ENCODE data around the gene COX7A2L. TPM values are rescaled to one million over a fixed set of nuclear protein-coding genes. Genes with fewer than 3 reads are reported as not detected.
A peak's percentile ranks its signal among the peaks of the same experiment; 100 is the strongest.

COX7A2L gene
- total and polyA plus RNA-seq, 5 experiments from 2014 or later = 73.1 to 222 (median 174) TPM

GRCh38 chr2:42303252-42303651 lies 57.8 kb downstream of the COX7A2L start:
- peaks cover 19 to 40% (median 30%) of the 10 kb centered on the region in 4 donors for H3K4me1 Mint-ChIP-seq
- no peaks in the 10 kb centered on the region for H3K27me3 Mint-ChIP-seq
- no peak overlapping the region for H3K4me3 Mint-ChIP-seq
- DNase-seq (no peak), ATAC-seq (no peak)
- H3K9me3 Mint-ChIP-seq = peaks cover 0 to 2% (median 0%) of the 10 kb centered on the region in 9 donors
- POLR2A ChIA-PET = interaction anchor here (0.5 kb wide), 1 partner anchor 9 kb away, joined by 3 read pairs; no protein-coding TSS in a partner anchor
- peaks cover 11 to 63% (median 52%) of the 10 kb centered on the region in 3 donors for H3K36me3 Mint-ChIP-seq
- peak overlapping the region in 1 of 10 donors; percentile 68 for H3K27ac Mint-ChIP-seq

DNA sequence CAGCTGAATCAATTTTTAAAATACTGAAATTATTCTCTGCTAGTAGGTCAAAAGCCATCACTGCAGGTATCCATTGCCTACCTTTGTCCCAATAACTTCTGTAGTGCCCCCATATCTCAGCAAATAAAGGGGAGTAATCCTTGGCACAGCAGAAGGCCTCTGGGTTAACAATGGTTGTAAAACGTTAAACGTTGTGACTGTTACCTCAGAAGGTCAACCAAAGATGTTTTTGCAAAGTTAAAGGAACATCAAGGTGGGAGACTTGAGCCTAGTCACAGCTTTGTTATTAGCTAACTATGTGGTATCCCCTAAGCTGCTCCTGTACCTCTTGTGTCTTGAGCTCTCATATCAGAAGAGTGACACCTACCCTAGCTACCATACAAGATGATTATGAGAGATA lies 60.5 kb downstream of the COX7A2L start:
- ATAC-seq (no peak), DNase-seq (no peak)
- H3K4me3 Mint-ChIP-seq = no peak overlapping the region
- H3K4me1 Mint-ChIP-seq = peaks cover 23 to 53% (median 45%) of the 10 kb centered on the region in 4 donors
- H3K9me3 Mint-ChIP-seq = peaks cover 0 to 5% (median 0%) of the 10 kb centered on the region in 9 donors
- POLR2A ChIA-PET = interaction anchor here (0.7 to 1.2 kb wide), 3 partner anchors 47 to 60 kb away, joined by 3 to 4 read pairs (median 3); partner anchors contain the start of gene COX7A2L
- H3K36me3 Mint-ChIP-seq = peaks cover 8 to 66% (median 63%) of the 10 kb centered on the region in 3 donors
- H3K27me3 Mint-ChIP-seq = no peaks in the 10 kb centered on the region
- peak overlapping the region in 2 of 10 donors; percentile 25 to 90 for H3K27ac Mint-ChIP-seq

Other genes with a start within 250 kb of the COX7A2L start
- gene EML4, start 191.9 kb downstream of the COX7A2L start, total RNA-seq = 100 to 1,000 TPM; 108 to 111 TPM
- gene EML4, start 191.9 kb downstream of the COX7A2L start, polyA plus RNA-seq = 10 to 100 TPM; 37.8 to 48.1 (median 44.7) TPM
- not detected for gene KCNG3, start 132.8 kb upstream of the COX7A2L start, total RNA-seq
- gene KCNG3, start 132.8 kb upstream of the COX7A2L start, polyA plus RNA-seq = not detected
- gene MTA3, start 207.4 kb upstream of the COX7A2L start, total RNA-seq = 10 to 100 TPM; 36.7 to 40.4 TPM
- 10 to 100 TPM; 17.1 to 21.4 (median 18.8) TPM for gene MTA3, start 207.4 kb upstream of the COX7A2L start, polyA plus RNA-seq